Osteocyte (in vitro differentiated cells): Measurements from ENCODE around the gene DPF3. TPM values are rescaled to one million over a fixed set of nuclear protein-coding genes. Genes with fewer than 3 reads are reported as not detected.

Experiments
- DNase-seq: peaks from one replicate; pipeline ENCODE4 v3.0.0; 2021; ENCODE audit warnings: mixed read lengths; ENCODE audit not compliant: unreplicated experiment; ENCODE audit errors: extremely low spot score
- H3K27ac Mint-ChIP-seq: one replicate; pipeline ENCODE4 v1.8.0; 2021; ENCODE audit warnings: mild to moderate bottlenecking, mixed read lengths; ENCODE audit not compliant: unreplicated experiment
- H3K27me3 Mint-ChIP-seq: one replicate; pipeline ENCODE4 v1.8.0; 2021; ENCODE audit warnings: mixed read lengths; ENCODE audit not compliant: unreplicated experiment
- H3K36me3 Mint-ChIP-seq: one replicate; pipeline ENCODE4 v1.8.0; 2021; ENCODE audit warnings: mixed read lengths; ENCODE audit not compliant: unreplicated experiment
- H3K4me1 Mint-ChIP-seq: one replicate; pipeline ENCODE4 v1.8.0; 2021; ENCODE audit warnings: mixed read lengths; ENCODE audit not compliant: unreplicated experiment
- H3K4me3 Mint-ChIP-seq: one replicate; pipeline ENCODE4 v1.8.0; 2021; ENCODE audit warnings: mild to moderate bottlenecking, moderate library complexity, mixed read lengths; ENCODE audit not compliant: unreplicated experiment
- H3K9me3 Mint-ChIP-seq: one replicate; pipeline ENCODE4 v1.8.0; 2021; ENCODE audit warnings: mixed read lengths; ENCODE audit not compliant: unreplicated experiment
- CTCF ChIP-seq: fragments of 200-600 bp; sonication (generic); IDR thresholded peaks from 2 replicates; pipeline ENCODE4 v1.5.0; 2021; ENCODE audit warnings: antibody characterized with exemption, mild to moderate bottlenecking, moderate library complexity
- total RNA-seq: library from RNA; stranded (reverse); gene quantifications from 2 replicates; pipeline ENCODE4 v1.2.1, GENCODE V29; 2021

The DPF3 gene
- total RNA-seq, 1 donor from 2014 or later: 5.8 TPM

- H3K4me3 Mint-ChIP-seq: no peak overlapping the region
- no peak overlapping the region for H3K27ac Mint-ChIP-seq
- no peak for TF ChIP-seq CTCF
- no peaks in the 10 kb centered on the region for H3K9me3 Mint-ChIP-seq
- no peaks in the 10 kb centered on the region for H3K27me3 Mint-ChIP-seq
- no peaks in the 10 kb centered on the region for H3K36me3 Mint-ChIP-seq
- no peak for DNase-seq
- H3K4me1 Mint-ChIP-seq: no peaks in the 10 kb centered on the region
Observed at GRCh38 chr14:72836085-72836484, 57.8 kb downstream of the DPF3 start.

GRCh38 chr14:72833174-72833573 is 60.7 kb downstream of the DPF3 start:
- H3K27me3 Mint-ChIP-seq: no peaks in the 10 kb centered on the region
- no peak for TF ChIP-seq CTCF
- H3K27ac Mint-ChIP-seq: no peak overlapping the region
- H3K4me3 Mint-ChIP-seq: no peak overlapping the region
- no peaks in the 10 kb centered on the region for H3K9me3 Mint-ChIP-seq
- peaks cover 3% of the 10 kb centered on the region for H3K4me1 Mint-ChIP-seq
- H3K36me3 Mint-ChIP-seq: no peaks in the 10 kb centered on the region
- DNase-seq: no peak

GRCh38 chr14:72830786-72831594 is 62.9 kb downstream of the DPF3 start:
- no peaks in the 10 kb centered on the region for H3K27me3 Mint-ChIP-seq
- H3K27ac Mint-ChIP-seq: no peak overlapping the region
- H3K4me1 Mint-ChIP-seq: peaks cover 3% of the 10 kb centered on the region
- H3K36me3 Mint-ChIP-seq: no peaks in the 10 kb centered on the region
- TF ChIP-seq CTCF: no peak
- no peak overlapping the region for H3K4me3 Mint-ChIP-seq
- H3K9me3 Mint-ChIP-seq: no peaks in the 10 kb centered on the region
- DNase-seq: no peak

GRCh38 chr14:72830356-72830755 is 63.5 kb downstream of the DPF3 start:
- H3K4me3 Mint-ChIP-seq: no peak overlapping the region
- peaks cover 3% of the 10 kb centered on the region for H3K4me1 Mint-ChIP-seq
- H3K27ac Mint-ChIP-seq: no peak overlapping the region
- H3K36me3 Mint-ChIP-seq: no peaks in the 10 kb centered on the region
- no peak for DNase-seq
- H3K27me3 Mint-ChIP-seq: no peaks in the 10 kb centered on the region
- no peak for TF ChIP-seq CTCF
- no peaks in the 10 kb centered on the region for H3K9me3 Mint-ChIP-seq

- H3K9me3 Mint-ChIP-seq: no peaks in the 10 kb centered on the region
- no peak for DNase-seq
- H3K27me3 Mint-ChIP-seq: no peaks in the 10 kb centered on the region
- peaks cover 3% of the 10 kb centered on the region for H3K4me1 Mint-ChIP-seq
- no peak overlapping the region for H3K27ac Mint-ChIP-seq
- H3K4me3 Mint-ChIP-seq: no peak overlapping the region
- TF ChIP-seq CTCF: no peak
- H3K36me3 Mint-ChIP-seq: no peaks in the 10 kb centered on the region
Observed at GRCh38 chr14:72828604-72829003, 65.3 kb downstream of the DPF3 start.
